Chondrocyte (in vitro differentiated cells): ENCODE results near the gene CFAP141. TPM values are rescaled to one million over a fixed set of nuclear protein-coding genes. Genes with fewer than 3 reads are reported as not detected.

Experiments used
- DNase-seq: peaks from one replicate; pipeline ENCODE4 v3.0.0; 2021; ENCODE audit warnings: mixed read lengths, low spot score
- H3K27ac Mint-ChIP-seq: one replicate; pipeline ENCODE4 v1.8.0; 2021; ENCODE audit warnings: mild to moderate bottlenecking, moderate library complexity, mixed read lengths; ENCODE audit not compliant: unreplicated experiment
- H3K27me3 Mint-ChIP-seq: 2 replicates; pipeline ENCODE4 v1.8.0; 2021; ENCODE audit warnings: low read depth, mixed read lengths
- H3K36me3 Mint-ChIP-seq: 2 replicates; pipeline ENCODE4 v1.8.0; 2021; ENCODE audit warnings: low read depth, mixed read lengths
- H3K4me1 Mint-ChIP-seq: 2 replicates; pipeline ENCODE4 v1.8.0; 2021; ENCODE audit warnings: low read depth, mild to moderate bottlenecking, mixed read lengths
- H3K4me3 Mint-ChIP-seq: one replicate; pipeline ENCODE4 v1.8.0; 2021; ENCODE audit warnings: mild to moderate bottlenecking, moderate library complexity, mixed read lengths; ENCODE audit not compliant: unreplicated experiment
- H3K9me3 Mint-ChIP-seq: 2 replicates; pipeline ENCODE4 v1.8.0; 2021; ENCODE audit warnings: low read depth, mixed read lengths
- CTCF ChIP-seq: fragments of 200-600 bp; sonication (generic); IDR thresholded peaks from 2 replicates; pipeline ENCODE4 v1.5.0; 2021; ENCODE audit warnings: antibody characterized with exemption, mild to moderate bottlenecking, moderate library complexity
- total RNA-seq: library from RNA; stranded (reverse); gene quantifications from 3 replicates; pipeline ENCODE4 v1.2.1, GENCODE V29; 2021

The CFAP141 gene
- total RNA-seq, 1 donor from 2014 or later, result not detected

GRCh38 chr1:154158307-154159125, 47.6 kb downstream of the CFAP141 start:
- Mint-ChIP-seq H3K4me1 (peaks cover 43% of the 10 kb centered on the region), H3K27me3 (no peaks in the 10 kb centered on the region), H3K9me3 (no peaks in the 10 kb centered on the region), H3K4me3 (no peak overlapping the region), H3K27ac (peak overlapping the region; percentile 3), H3K36me3 (peaks cover 30% of the 10 kb centered on the region)
- DNase-seq, result no peak
- TF ChIP-seq CTCF, result no peak

- H3K27me3 Mint-ChIP-seq, result no peaks in the 10 kb centered on the region
- no peaks in the 10 kb centered on the region for H3K9me3 Mint-ChIP-seq
- H3K4me3 Mint-ChIP-seq, result no peak overlapping the region
- DNase-seq, result no peak
- H3K27ac Mint-ChIP-seq, result peak overlapping the region; percentile 30
- H3K4me1 Mint-ChIP-seq, result peaks cover 44% of the 10 kb centered on the region
- TF ChIP-seq CTCF, result no peak
- peaks cover 23% of the 10 kb centered on the region for H3K36me3 Mint-ChIP-seq
Observed at GRCh38 chr1:154157520-154158306, 48.4 kb downstream of the CFAP141 start.

DNA sequence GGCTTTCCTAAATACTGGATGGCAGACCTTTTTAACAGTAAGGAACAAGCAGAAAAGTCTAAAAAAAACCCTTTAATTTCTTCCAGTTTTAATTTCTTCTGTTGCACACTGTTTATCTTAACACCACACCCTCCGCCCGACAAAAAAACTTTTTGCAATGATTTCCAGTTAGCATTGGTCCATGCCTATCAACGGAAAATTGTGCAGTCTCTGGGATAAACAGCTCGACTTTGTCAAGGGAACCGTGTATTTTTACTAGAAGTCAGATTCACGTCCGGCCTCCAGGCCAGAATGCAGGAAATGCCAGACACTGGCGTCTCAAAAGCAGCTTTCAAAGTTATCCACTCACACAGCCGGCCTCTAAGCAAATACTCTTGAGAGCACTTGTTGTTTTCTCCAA, 50.9 kb downstream of the CFAP141 start:
- peaks cover 16% of the 10 kb centered on the region for H3K36me3 Mint-ChIP-seq
- peak overlapping the region; percentile 86 for H3K27ac Mint-ChIP-seq
- DNase-seq, result no peak
- H3K9me3 Mint-ChIP-seq, result no peaks in the 10 kb centered on the region
- H3K4me3 Mint-ChIP-seq, result no peak overlapping the region
- peaks cover 60% of the 10 kb centered on the region for H3K4me1 Mint-ChIP-seq
- no peak for TF ChIP-seq CTCF
- no peaks in the 10 kb centered on the region for H3K27me3 Mint-ChIP-seq

DNA sequence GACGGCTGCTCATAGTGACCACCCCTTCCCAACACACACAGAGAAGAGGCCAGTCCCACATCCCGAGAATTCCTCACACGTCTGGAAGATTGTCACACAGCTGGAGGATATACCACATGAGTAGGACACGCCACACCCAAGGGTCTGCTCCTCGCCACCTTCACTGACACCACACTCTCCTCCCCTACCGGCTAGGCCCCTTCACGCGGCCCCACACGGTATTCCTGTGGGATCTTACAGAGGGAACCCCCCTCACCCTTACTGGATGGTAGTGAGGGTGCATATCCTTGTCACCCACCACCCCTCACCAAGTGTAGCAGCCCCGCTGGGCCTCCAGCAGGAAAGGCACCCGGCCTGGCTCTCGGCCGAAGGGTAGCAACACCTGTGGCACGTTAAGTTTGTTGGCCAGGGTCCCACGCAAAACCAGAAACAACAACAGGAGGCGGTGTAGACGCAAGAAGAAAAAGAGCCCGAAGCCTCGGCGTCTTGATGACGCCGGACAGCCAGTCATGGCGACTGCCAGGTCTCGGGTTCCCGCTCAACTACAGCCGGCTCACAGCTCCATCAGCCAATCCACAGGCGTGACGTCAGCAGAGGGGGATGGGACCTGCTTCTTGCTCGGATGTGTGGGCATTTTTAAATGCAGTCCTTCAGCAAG, 51.5 kb downstream of the CFAP141 start, which contains the start of gene NUP210L:
NUP210L (minus strand) TSS at position 540 of the 658 bp plus-strand sequence.
- Mint-ChIP-seq H3K27ac (peak within 1 kb of the TSS; percentile 86), H3K27me3 (no peaks in the 10 kb centered on the region), H3K36me3 (peaks cover 14% of the 10 kb centered on the region), H3K4me1 (peaks cover 60% of the 10 kb centered on the region), H3K4me3 (no peak within 1 kb of the TSS), H3K9me3 (no peaks in the 10 kb centered on the region)
- TF ChIP-seq CTCF, result no peak
- no peak for DNase-seq

GRCh38 chr1:154154053-154154452, 52.1 kb downstream of the CFAP141 start:
- H3K4me3 Mint-ChIP-seq, result no peak overlapping the region
- DNase-seq, result no peak
- H3K9me3 Mint-ChIP-seq, result no peaks in the 10 kb centered on the region
- peaks cover 9% of the 10 kb centered on the region for H3K36me3 Mint-ChIP-seq
- peak overlapping the region; percentile 63 for H3K27ac Mint-ChIP-seq
- peaks cover 60% of the 10 kb centered on the region for H3K4me1 Mint-ChIP-seq
- no peak for TF ChIP-seq CTCF
- no peaks in the 10 kb centered on the region for H3K27me3 Mint-ChIP-seq
